IMR-90 (cell line): ENCODE measurements around the gene FAM76A.

Experiments used
- CHD1 ChIP-seq: IDR thresholded peaks from 2 replicates; pipeline ENCODE4 v1.6.1; 2012; ENCODE audit warnings: low read depth, low read length, improper control_type of control experiment
- FOS ChIP-seq: fragments of 150-350 bp; IDR thresholded peaks from 2 replicates; pipeline ENCODE4 v1.6.1; 2016; ENCODE audit warnings: low read depth, low read length
- MAZ ChIP-seq: IDR thresholded peaks from 2 replicates; pipeline ENCODE4 v1.6.1; 2012; ENCODE audit warnings: low read depth, mild to moderate bottlenecking, low read length, improper control_type of control experiment, moderate library complexity, borderline replicate concordance
- POLR2A ChIP-seq: IDR thresholded peaks from 2 replicates; pipeline ENCODE4 v1.6.1; 2012; ENCODE audit warnings: mild to moderate bottlenecking, low read depth, low read length
- RAD21 ChIP-seq: IDR thresholded peaks from 2 replicates; pipeline ENCODE4 v1.6.1; 2012; ENCODE audit warnings: low read length, improper control_type of control experiment
- RFX5 ChIP-seq: IDR thresholded peaks from 2 replicates; pipeline ENCODE4 v1.8.0; 2012; ENCODE audit warnings: low read depth, mild to moderate bottlenecking, low read length, moderate library complexity
- TF ChIP-seq, protein P1 (sequence below): conservative IDR thresholded peaks from 2 replicates; pipeline ENCODE4 v1.5.1; 2012; ENCODE audit warnings: mild to moderate bottlenecking, low read depth, low read length, improper control_type of control experiment
- TF ChIP-seq, protein P2 (sequence below): fragments of 150-350 bp; IDR thresholded peaks from 2 replicates; pipeline ENCODE4 v1.6.1; 2016; ENCODE audit warnings: low read depth, mild to moderate bottlenecking, low read length, moderate library complexity, borderline replicate concordance
- TF ChIP-seq, protein P3 (sequence below): fragments of 150-350 bp; IDR thresholded peaks from 2 replicates; pipeline ENCODE4 v1.6.1; 2017; ENCODE audit warnings: mild to moderate bottlenecking, antibody characterized with exemption, low read length, low read depth

DNA sequence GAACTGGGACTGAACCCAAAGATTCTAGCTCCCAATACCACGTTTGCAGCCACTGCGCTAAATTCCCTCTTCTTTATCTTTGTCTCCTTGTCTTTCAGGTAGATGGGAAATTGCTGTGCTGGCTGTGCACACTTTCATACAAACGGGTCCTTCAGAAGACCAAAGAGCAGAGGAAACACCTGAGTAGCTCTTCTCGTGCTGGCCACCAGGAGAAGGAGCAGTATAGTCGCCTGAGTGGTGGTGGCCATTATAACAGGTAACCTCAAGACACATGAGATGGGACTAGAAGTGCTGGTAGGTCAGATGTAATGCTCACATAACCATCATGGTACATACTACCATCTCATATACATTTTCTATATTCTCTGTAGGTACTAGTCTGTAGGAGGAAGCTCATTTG, 18.8 kb downstream of the FAM76A start:
- TF ChIP-seq, protein P1, sequence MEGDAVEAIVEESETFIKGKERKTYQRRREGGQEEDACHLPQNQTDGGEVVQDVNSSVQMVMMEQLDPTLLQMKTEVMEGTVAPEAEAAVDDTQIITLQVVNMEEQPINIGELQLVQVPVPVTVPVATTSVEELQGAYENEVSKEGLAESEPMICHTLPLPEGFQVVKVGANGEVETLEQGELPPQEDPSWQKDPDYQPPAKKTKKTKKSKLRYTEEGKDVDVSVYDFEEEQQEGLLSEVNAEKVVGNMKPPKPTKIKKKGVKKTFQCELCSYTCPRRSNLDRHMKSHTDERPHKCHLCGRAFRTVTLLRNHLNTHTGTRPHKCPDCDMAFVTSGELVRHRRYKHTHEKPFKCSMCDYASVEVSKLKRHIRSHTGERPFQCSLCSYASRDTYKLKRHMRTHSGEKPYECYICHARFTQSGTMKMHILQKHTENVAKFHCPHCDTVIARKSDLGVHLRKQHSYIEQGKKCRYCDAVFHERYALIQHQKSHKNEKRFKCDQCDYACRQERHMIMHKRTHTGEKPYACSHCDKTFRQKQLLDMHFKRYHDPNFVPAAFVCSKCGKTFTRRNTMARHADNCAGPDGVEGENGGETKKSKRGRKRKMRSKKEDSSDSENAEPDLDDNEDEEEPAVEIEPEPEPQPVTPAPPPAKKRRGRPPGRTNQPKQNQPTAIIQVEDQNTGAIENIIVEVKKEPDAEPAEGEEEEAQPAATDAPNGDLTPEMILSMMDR, result no peak
- TF ChIP-seq CHD1 (no peak), POLR2A (no peak), FOS (no peak), RFX5 (no peak), RAD21 (no peak), MAZ (no peak)
- TF ChIP-seq, protein P2, sequence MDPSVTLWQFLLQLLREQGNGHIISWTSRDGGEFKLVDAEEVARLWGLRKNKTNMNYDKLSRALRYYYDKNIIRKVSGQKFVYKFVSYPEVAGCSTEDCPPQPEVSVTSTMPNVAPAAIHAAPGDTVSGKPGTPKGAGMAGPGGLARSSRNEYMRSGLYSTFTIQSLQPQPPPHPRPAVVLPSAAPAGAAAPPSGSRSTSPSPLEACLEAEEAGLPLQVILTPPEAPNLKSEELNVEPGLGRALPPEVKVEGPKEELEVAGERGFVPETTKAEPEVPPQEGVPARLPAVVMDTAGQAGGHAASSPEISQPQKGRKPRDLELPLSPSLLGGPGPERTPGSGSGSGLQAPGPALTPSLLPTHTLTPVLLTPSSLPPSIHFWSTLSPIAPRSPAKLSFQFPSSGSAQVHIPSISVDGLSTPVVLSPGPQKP, result no peak
- TF ChIP-seq, protein P3, sequence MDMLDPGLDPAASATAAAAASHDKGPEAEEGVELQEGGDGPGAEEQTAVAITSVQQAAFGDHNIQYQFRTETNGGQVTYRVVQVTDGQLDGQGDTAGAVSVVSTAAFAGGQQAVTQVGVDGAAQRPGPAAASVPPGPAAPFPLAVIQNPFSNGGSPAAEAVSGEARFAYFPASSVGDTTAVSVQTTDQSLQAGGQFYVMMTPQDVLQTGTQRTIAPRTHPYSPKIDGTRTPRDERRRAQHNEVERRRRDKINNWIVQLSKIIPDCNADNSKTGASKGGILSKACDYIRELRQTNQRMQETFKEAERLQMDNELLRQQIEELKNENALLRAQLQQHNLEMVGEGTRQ, result no peak
